Stimulated activated CD4-positive, alpha-beta T cell treated with anti-CD3 and anti-CD28 coated beads, TNF-alpha, amount 100 ng/mL, for 24 hours (primary cell): ENCODE measurements around the gene ATOSB.

ENCODE experiments used
- DNase-seq, 3 experiments: peaks; one replicate each; pipeline ENCODE4 v3.0.0-alpha.2; 2020; ENCODE audit warnings: low read depth in 3 of 3

Gene ATOSB

GRCh38 chr9:35089434-35089833 is 26.2 kb downstream of the ATOSB start:
- no peak for DNase-seq

GRCh38 chr9:35085078-35085477 is 30.6 kb downstream of the ATOSB start:
- no peak for DNase-seq

DNA sequence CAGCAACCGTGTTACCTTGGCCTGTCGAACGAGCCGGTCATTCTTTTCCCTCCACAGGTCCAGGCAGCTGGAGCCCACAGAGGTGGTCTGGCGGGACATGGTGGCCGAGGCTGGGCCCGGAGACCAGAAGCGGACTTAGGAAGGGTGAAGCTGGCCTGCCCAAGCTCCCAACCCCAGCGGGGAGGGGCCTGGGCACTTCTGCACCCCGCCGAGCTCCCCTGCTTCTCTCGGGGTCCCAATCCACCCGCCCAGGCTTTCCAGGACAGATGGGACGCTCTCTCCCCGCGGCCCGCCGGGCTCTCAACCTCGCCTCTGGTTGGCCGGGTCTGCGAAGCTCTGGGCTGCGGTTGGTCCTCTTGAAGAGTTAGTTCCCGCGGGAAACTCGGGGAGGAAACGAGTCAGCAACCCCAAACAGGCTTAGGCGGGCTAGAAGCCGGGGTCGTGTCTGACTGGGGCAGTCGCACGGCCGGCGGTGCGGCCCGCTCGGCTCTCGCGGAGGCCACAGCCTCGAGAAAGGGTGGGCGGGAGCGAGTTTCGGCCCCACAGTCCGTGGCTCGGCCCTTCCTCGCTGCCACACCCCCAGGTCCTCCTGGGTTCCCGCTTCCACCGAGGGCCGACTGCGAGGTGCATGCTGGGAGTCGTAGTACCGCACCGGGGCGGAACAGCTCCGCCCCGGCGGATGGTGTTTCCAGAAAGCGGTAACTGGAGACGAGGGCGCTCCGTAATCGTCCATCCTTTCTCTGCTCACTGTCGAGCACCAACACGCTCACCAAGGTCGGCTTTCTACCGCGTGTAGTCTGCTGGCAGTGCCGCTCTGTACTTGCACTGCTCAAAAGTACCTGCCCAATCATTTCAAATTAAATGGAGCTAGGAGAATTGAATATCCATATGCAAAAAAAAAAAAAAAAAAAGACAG is 36.0 kb downstream of the ATOSB start, which contains the start of gene FANCG:
FANCG (minus strand) TSS at position 517 of the 916 bp plus-strand sequence; CDS start at position 99, 418 bp downstream.
- DNase-seq = peak; percentile 69 to 85 (median 73)

DNA sequence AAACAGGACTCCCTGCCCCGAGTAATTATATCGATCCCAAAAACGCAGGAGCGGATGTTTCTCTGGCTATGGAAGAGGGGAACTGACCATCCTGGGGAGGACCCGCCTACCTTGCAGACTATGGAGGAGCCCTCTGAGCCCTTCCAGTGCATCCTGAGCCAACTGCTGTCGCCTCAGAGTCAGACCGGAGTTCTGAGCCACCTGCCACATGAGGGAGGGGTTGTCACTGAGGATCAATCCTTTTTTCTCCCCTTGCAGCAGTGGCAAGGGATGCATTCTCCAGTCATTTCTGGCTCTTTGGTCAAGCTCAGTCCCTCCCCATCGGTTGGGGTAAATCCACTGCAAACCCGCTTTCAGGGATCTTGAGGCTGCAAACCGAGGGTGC is 36.6 kb downstream of the ATOSB start:
- DNase-seq = no peak

- DNase-seq = no peak
Observed at GRCh38 chr9:35078066-35078465, 37.6 kb downstream of the ATOSB start.

DNA sequence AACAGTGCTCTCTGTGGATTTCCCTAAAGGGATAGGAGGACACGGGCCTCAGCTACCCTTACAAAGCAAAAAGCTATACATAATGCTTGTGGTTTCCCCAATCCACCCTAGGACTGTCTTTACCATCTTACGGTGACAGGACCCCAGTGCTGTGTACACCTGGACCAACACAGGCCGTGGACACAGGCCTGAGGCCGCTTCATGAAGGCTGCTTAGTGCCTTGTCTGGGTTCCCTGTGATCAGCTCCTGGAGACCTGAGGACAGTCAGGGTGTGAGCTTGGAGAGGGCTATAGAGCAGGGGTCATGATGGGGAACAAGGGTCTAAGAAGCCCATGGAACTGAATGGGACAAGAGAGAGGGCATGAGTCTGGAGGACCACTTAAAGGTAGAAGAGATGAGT is 38.8 kb downstream of the ATOSB start:
- no peak for DNase-seq

DNA sequence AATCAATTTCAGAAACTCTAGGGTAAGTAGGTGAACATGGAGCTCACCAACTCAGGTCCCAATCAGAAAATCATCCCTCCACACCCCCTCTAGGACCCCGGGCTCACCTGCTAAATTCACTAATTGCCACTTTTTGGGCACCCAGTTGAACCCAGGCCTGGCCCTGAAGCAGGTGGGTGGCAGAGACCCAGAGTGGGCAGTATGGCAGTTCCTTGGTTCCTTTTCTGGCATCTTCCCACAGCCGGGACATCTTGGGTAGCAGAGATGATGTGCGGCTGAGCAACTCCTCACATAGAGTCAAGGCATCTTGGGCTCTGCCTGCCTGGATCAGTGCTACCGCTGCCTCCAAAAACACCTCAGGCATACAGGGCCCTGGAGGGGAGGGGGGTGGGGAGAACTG is 40.3 kb downstream of the ATOSB start:
- no peak for DNase-seq

- no peak for DNase-seq
Observed at GRCh38 chr9:35074791-35075190, 40.9 kb downstream of the ATOSB start.

GRCh38 chr9:35074141-35074540 is 41.5 kb downstream of the ATOSB start:
- no peak for DNase-seq

DNA sequence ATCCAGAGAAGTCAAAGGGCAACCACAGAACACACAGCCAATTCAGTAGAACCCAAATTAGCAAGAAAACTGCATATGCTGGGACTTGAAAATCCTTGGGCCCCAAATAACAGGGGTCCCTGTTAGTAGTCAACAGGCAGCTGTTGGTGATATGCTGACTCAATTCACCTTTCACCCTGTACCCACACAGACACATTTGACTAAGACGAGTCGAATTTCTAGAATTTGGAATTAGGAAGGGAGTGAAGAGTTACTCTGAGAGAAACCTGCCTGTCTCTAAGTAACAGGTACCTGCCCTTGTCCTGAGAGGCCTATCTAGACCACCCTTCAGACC is 42.4 kb downstream of the ATOSB start:
- DNase-seq = no peak

DNA sequence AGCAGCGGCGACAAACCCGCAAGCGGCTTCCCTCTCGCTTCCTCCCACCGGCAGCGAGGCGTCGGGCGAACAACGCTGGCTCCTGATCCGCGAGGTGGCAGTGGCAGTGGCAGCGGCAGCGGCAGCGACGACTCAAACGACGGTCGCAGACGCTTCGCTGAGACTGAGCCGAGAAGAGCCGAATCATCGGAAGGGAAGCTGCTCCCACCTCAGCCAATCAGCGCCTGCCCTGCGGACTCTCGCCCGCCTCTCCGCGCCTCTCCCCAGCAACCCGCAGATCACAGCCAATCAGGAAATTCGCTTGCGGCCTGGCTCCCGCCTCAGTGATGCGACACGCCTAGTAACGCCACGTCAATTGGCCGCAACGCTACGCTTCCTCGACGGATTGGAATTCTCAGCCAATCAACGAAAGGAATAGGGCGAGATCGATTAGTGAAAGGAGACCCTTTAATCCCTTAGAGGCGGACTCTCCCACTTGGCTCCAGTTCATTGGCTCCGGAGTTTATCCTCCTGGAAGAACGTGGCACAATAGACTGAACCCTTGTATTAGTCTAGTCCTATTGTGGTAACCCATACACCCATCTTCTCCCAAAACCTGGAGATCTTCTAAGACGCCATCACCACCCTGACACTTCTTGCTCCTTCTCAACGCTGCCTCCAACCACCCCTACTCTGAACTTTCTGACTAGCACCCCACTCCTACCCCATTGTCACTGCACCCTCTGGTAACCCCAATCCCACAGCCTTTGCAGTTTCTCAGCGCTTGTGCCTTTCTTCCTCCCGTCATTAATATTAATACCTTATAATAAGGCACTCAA is 43.0 kb downstream of the ATOSB start, which contains the start of gene VCP:
VCP (minus strand) TSS at position 165 of the 818 bp plus-strand sequence. CDS start 272 bp downstream, outside the sequence.
- peak; percentile 96 for DNase-seq

DNA sequence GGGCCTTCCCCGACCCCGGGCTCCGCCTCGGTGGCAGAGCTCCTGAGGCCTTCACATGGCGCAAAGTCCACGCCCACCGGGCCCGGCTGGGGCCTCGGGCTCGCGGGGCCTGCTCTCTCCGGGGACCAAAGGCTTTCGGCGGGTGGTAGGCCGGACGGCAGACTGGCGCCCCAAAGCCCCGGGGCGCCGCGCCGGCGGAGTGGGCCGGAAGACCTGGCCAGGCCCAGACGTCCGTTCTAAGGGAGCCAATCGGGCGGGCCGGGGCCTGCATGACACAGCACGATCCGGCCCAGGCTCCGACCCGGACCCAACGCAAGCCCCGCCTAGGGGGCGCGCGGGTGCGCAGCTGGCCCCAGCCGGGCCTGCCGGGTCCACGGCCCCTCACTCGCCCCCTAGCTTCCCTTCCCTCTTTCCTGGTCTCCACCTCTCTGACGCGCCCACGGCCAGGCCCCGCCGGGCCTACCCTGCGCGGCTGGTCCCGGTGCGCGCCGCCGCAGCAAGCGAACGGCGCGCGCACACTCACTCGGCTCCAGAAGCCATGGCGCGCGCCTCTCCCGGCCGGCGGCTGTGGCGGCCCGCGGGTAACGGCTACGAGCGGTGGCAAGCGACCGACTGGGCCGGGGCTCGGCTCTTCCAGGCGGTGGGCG is 43.7 kb downstream of the ATOSB start:
- peak; percentile 46 to 75 (median 59) for DNase-seq

DNA sequence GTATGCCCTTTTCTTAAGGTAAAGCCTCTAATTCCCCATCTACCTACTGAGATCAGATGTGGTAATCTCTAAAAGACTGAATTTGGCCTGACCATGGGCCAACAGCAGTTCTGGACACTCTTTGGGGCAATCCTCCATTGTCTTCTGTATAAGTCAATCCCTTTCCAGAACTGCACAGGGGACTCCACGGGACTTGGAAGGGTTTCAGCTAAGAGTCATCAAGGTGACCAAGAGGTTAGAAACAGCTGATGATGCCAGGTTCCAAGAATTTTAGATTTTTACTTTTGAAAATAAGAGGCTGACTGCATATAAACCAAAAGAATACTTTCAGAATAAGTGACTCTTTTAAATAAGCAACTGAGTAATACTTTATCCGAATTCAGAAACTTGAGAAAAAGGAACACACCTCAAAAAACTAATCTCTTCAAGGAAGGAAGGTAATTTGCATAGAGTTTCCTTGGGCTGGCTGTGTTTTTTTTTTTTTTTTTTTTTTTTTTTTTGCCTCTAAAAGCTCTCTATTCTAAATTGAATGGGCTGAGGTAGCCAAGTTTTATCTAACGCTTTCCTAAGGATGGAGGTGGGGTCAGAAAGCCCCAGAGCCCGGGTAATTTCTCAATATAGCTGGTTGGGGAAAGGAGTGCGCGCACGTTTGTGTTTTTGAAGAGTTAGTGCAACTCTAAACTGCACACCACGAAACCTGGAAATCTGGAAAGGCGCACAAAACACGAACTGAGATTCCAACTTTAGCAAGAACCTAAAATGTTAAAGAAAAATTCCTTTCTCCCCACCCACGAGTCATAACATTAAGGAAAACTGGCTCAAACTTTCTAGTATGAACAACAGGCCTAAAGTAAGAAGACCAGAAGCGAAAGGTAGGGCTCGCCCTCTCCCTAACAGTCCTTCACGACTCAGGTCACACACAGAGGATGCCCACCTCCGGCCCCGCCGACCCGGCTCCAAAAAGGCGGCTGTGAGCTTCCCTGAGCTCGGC is 44.5 kb downstream of the ATOSB start:
- DNase-seq = no peak

DNA sequence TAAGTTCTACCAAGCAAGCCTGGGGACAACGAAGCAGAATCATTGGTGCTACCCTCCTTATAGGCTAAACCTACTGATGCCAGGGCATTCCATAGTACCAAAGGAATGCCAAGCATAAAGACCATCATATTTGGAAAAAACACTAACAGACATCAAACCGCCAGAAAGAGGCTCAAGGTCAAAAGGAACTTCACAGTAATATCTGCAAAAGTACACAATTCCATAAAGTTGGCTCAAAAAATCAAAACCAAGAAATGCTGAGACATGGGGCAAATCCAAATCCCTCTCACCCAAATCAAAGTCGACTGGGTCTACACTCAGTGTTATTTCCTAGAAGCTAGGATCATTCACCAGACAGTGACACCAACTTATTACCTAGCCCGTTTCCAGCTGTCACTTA is 46.6 kb downstream of the ATOSB start:
- DNase-seq = no peak

GRCh38 chr9:35067056-35067455 is 48.6 kb downstream of the ATOSB start:
- no peak for DNase-seq

DNA sequence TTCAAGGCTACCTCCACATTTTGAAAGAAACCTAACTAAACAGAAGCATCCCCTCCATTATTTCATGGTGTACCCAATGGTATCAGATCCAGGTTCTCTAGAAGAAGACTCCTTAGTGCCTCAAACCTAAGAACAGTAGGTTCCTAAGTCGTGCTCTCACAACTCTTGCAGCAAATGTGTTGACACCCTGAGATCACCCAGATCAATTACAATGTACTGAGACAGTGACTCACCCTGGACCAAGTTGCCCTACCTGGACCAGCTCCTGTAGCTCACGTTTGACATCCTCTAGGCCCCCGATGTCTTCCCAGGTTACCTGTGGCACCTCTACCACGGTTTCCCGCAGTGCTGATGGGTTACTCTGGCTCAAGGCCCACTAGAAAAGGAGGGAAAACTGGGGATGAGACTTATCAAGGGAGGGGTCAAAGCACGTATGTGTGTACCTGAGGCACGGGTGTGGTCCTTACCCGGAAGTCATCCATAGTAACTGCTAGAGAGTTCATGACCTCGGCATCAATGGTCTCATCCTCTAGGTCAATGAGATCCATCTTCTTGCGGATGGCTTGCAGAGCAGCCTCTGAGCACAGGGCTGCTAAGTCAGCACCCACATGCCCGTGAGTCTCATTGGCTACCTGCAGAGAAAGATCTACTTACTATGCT is 55.0 kb downstream of the ATOSB start:
- no peak for DNase-seq

DNA sequence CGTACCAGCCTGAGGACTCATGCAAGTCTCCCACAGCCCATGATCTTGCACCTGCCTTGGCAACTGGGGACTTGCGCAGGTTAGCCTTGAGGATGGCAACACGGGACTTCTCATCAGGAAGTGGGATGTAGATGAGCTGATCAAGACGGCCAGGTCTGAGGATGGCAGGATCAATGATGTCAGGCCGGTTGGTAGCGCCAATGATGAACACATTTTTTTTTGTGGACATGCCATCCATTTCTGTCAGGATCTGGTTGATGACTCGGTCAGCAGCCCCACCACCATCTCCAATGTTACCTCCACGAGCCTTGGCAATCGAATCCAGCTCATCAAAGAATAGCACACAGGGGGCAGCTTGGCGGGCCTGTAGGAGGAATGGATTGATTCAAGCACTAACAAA is 56.2 kb downstream of the ATOSB start:
- no peak for DNase-seq

DNA sequence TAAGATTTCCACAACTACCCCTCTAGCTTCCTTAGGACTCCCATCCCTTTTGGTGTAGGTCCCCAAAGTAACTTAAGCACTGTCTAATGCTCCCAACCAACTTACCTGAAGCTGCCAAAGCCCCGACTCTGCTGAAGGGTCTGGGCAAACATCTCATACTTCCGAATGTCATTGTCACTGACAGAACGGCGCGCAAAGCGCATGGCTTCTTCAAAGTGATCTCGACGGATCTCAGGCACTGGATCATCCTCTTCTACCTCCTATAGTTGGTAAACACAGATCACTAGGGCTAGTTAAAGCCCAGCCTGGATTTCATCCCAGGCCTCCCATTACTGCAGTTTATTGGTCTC is 58.4 kb downstream of the ATOSB start:
- DNase-seq = no peak

- no peak for DNase-seq
Observed at GRCh38 chr9:35056571-35057270, 58.9 kb downstream of the ATOSB start.
